Activated T-cell treated with anti-CD3 and anti-CD28 coated beads, Interleukin-2, amount 50 U/mL, for 24 hours (primary cell): ENCODE measurements around the gene GJB6.

Experiments
- DNase-seq: peaks from one replicate; pipeline ENCODE4 v3.0.0-alpha.2; 2020
- H3K27ac Mint-ChIP-seq: 2 replicates; pipeline ENCODE4 v1.8.0; 2020; ENCODE audit warnings: mild to moderate bottlenecking, mixed read lengths
- H3K27me3 Mint-ChIP-seq: 2 replicates; pipeline ENCODE4 v1.8.0; 2020; ENCODE audit warnings: mixed read lengths
- H3K36me3 Mint-ChIP-seq: 2 replicates; pipeline ENCODE4 v1.8.0; 2020; ENCODE audit warnings: low read depth, mixed read lengths
- H3K4me1 Mint-ChIP-seq: 2 replicates; pipeline ENCODE4 v1.8.0; 2020; ENCODE audit warnings: low read depth, mixed read lengths
- H3K4me3 Mint-ChIP-seq: 2 replicates; pipeline ENCODE4 v1.8.0; 2020; ENCODE audit warnings: mild to moderate bottlenecking, moderate library complexity, mixed read lengths
- H3K9me3 Mint-ChIP-seq: 2 replicates; pipeline ENCODE4 v1.8.0; 2020; ENCODE audit warnings: mixed read lengths

GJB6 gene

DNA sequence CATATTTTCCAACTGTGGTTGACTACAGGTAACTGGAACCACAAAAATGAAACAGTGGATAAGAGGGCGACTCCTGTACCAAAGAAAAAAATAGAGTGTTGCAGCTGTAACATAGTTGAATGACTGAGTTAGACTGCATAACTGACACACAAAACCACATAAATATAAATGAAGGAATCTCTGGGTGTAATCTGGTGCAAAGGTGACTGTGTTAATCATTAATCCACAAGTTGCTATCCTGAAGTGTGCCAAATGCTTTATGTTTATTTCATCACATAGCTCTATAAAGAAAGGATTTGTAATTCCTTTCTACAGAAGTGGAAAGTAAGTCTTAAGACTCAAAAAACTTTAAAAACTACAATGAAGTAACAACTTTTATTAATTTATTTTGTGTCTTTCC, 33.3 kb downstream of the GJB6 start:
- DNase-seq: no peak
- peaks cover 19% of the 10 kb centered on the region for H3K4me1 Mint-ChIP-seq
- no peaks in the 10 kb centered on the region for H3K36me3 Mint-ChIP-seq
- H3K27me3 Mint-ChIP-seq: peaks cover 41% of the 10 kb centered on the region
- no peak overlapping the region for H3K27ac Mint-ChIP-seq
- no peak overlapping the region for H3K4me3 Mint-ChIP-seq
- H3K9me3 Mint-ChIP-seq: peaks cover 2% of the 10 kb centered on the region

DNA sequence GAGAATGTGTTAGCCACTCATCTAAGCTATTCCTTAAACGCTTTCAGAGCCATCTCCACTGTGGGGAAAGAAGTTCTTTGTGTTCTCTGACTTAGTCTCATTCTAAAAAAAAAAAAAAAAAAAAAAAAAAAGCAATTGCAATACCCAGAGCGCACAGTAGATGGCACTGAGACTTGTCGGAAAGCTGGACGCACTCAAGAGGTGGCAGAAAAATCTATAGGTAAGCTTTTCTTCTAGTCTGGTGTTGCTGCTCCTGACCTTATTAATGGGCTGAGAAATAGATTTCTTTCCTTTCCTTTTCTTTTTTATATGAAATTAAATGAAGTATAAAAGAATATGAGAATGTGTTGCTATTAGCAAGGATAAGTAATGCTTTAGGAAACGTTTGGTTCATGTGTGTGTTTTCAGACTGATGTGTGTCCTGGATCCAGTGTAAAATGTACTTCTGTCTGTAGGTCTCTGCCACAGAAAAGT, 34.7 kb downstream of the GJB6 start:
- DNase-seq: no peak

DNA sequence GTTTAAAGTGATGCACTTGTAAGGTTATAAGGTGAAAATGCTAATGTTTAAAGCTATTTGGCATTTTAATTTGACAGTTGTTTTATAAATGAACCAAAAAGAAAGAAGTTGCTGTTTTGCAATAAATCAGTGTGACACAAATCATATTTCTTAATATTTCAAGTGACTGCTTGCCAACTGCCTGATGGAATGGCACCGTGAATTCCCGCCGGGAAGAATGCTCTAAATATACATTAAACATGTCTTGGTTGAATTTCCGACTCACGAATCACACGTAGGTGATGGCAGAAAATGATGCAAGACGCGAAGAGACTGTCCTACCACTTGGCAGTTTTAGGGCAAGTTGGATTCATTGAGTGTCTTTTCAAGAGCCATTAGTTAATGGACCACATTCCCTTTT, 36.3 kb downstream of the GJB6 start:
- Mint-ChIP-seq H3K27ac (no peak overlapping the region), H3K4me3 (no peak overlapping the region), H3K4me1 (peaks cover 27% of the 10 kb centered on the region), H3K27me3 (peaks cover 56% of the 10 kb centered on the region), H3K36me3 (no peaks in the 10 kb centered on the region), H3K9me3 (no peaks in the 10 kb centered on the region)
- no peak for DNase-seq

More for the DNA sequence above, 34.7 kb downstream of the GJB6 start:
- Mint-ChIP-seq H3K36me3 (no peaks in the 10 kb centered on the region), H3K4me1 (peaks cover 21% of the 10 kb centered on the region), H3K27ac (no peak overlapping the region), H3K27me3 (peaks cover 42% of the 10 kb centered on the region), H3K9me3 (peaks cover 2% of the 10 kb centered on the region), H3K4me3 (no peak overlapping the region)

DNA sequence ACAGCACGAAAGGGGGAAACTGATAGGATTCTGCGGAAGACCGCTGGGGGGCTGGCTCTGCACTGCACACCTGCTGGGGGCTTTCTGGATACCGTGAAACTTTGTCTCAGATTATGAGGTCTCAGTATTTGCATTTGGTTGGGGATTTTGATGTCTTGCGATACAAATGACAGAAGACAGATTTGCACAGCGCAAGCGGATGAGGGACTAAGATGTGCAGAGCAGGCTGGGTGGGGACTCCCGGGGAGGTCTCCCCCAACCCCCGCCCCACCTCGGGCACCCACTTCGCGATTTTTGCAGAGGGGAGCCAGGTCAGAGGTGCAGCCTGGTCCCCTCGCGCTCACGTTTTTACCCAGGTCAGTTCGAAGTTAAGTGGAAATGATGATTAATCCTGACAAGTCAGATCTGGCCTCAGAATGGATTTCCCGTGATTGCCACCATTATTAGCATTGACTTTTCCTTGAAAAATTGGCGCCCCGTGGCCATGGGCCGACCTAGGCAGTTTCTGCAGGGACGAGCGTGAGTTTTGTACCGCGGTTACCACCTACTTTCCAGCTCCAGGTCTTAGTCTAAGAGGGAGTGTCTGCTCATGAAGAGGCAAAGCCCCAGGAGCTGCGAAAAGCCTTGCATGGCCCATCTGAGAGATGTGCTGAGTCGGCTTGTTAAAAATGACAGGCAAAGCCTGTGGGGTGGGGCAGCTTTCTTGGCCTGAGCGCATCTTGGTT, 38.0 kb downstream of the GJB6 start:
- Mint-ChIP-seq H3K9me3 (no peaks in the 10 kb centered on the region), H3K4me3 (peak overlapping the region; percentile 68), H3K27me3 (peaks cover 66% of the 10 kb centered on the region), H3K27ac (no peak overlapping the region), H3K4me1 (peaks cover 24% of the 10 kb centered on the region), H3K36me3 (no peaks in the 10 kb centered on the region)
- peak; percentile 57 for DNase-seq

DNA sequence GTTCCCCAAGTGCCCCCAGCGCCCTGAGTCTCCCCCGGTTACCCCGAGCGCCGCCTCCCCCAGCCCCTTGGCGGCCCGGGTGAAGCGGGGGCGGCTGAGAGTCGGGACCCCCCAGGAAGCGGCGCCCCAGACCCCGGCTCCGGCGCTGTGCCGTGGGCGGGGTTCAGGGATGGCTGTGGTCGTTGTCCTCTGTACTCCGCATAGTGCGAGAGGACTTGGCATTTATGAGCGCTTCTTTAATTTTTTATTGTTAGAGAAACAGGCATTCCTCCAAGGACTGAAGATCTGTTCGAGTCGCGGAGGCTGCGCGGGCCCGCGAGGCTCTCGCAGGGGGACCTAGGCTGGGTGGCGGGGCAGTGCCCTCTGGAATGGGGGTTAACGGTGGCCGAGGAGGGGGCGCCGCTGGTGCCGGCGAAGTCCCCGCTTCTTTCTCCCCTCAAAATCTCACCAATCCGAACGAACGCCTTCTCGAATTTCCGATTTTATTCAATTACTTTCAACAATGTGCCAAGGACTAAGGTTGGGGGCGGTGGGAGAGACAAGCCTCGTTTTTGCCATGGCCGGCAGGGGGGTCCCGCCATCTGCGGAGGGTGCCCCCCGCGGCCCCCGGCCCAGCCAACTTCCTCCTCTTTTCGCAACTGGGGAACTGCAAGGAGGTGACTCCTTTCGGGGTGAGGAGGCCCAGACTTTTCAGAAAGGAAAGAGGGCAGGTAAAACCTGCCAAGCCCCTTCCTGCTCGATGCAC, 38.8 kb downstream of the GJB6 start:
- Mint-ChIP-seq H3K27me3 (peaks cover 65% of the 10 kb centered on the region), H3K36me3 (no peaks in the 10 kb centered on the region), H3K4me1 (peaks cover 24% of the 10 kb centered on the region), H3K9me3 (no peaks in the 10 kb centered on the region), H3K27ac (no peak overlapping the region), H3K4me3 (peak overlapping the region; percentile 68)
- peak; percentile 52 for DNase-seq

DNA sequence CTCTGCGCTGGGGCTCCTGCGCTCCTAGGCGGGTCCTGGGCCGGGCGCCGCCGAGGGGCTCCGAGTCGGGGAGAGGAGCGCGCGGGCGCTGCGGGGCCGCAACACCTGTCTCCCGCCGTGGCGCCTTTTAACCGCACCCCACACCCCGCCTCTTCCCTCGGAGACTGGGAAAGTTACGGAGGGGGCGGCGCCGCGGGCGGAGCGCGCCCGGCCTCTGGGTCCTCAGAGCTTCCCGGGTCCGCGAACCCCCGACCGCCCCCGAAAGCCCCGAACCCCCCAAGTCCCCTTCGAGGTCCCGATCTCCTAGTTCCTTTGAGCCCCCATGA, 39.3 kb downstream of the GJB6 start, which contains the start of gene GJB2:
Gene GJB2, minus strand, starts transcription at position 103 of the 326 bp plus-strand sequence. CDS start 3,357 bp downstream, outside the sequence.
- Mint-ChIP-seq H3K27ac (no peak within 1 kb of the TSS), H3K27me3 (peaks cover 65% of the 10 kb centered on the region), H3K4me1 (peaks cover 24% of the 10 kb centered on the region), H3K36me3 (no peaks in the 10 kb centered on the region), H3K9me3 (no peaks in the 10 kb centered on the region), H3K4me3 (peak within 1 kb of the TSS; percentile 68)
- DNase-seq: no peak

DNA sequence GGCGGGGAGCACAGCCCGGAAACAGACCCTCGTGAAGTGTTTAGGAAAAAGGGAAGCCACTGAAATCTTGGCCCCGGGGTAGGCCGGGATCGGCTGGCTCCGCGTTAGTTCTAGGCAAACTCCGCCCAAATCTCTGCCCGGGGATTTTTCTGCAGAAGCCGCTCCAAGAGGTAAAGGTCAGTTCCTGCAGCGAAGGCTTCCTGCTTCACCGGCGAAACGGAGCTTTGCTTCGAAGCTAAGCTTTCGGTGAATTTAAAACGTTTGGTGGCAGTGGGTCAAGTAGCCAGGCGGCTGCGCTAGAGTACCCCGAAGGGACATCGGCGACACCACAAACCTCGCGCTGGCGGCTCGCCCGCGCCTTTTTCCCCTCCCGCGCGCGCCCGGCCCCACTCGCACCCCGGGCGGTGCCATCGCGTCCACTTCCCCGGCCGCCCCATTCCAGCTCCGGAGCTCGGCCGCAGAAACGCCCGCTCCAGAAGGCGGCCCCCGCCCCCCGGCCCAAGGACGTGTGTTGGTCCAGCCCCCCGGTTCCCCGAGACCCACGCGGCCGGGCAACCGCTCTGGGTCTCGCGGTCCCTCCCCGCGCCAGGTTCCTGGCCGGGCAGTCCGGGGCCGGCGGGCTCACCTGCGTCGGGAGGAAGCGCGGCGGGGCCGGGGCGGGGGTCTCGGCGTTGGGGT, 39.8 kb downstream of the GJB6 start:
- no peaks in the 10 kb centered on the region for H3K9me3 Mint-ChIP-seq
- H3K4me3 Mint-ChIP-seq: peak overlapping the region; percentile 66
- H3K27me3 Mint-ChIP-seq: peaks cover 65% of the 10 kb centered on the region
- H3K4me1 Mint-ChIP-seq: peaks cover 24% of the 10 kb centered on the region
- DNase-seq: peak; percentile 44
- no peaks in the 10 kb centered on the region for H3K36me3 Mint-ChIP-seq
- no peak overlapping the region for H3K27ac Mint-ChIP-seq

DNA sequence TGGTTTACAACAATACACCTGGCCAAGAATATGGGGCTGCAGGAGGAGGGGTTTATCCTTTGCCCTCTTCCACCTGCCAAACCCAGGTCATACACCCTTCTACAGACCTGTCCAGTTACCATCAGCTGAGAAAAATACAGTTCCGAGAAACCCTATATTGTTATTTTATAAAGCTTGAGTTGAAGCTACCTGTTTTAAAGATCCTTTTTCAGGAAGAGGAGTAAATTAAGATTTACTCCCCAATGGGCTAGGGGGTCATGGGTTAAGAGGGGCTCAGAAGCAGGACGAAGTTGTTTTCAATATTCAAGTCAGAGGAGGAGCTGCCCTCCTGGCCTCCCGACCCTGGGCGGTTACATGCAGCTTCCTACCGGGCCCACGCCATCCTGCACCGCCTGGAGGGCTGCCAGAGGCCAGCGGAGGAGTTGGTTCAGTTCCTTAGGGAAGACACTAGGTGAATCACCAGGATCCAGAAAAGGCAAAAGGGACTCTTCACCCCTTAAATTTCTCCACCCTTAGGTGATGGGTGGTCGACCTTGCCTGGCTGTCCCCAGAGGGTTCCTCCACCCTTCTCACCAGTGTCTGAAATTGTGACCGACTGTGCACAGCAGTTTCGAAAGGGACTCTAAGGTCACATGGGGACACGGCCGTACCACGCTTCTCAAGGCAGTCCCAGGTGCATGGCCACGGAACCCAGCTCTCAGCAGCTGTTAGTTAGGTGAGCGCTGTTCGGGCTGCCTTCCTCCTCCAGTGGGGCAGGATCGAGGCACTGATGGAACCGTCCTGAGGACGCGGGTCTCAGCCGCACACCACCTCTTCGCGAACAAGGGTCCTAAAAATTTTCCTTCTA, 40.6 kb downstream of the GJB6 start:
- no peaks in the 10 kb centered on the region for H3K36me3 Mint-ChIP-seq
- H3K4me3 Mint-ChIP-seq: peak overlapping the region; percentile 66
- no peak overlapping the region for H3K27ac Mint-ChIP-seq
- H3K9me3 Mint-ChIP-seq: no peaks in the 10 kb centered on the region
- DNase-seq: no peak
- peaks cover 20% of the 10 kb centered on the region for H3K4me1 Mint-ChIP-seq
- H3K27me3 Mint-ChIP-seq: peaks cover 57% of the 10 kb centered on the region

DNA sequence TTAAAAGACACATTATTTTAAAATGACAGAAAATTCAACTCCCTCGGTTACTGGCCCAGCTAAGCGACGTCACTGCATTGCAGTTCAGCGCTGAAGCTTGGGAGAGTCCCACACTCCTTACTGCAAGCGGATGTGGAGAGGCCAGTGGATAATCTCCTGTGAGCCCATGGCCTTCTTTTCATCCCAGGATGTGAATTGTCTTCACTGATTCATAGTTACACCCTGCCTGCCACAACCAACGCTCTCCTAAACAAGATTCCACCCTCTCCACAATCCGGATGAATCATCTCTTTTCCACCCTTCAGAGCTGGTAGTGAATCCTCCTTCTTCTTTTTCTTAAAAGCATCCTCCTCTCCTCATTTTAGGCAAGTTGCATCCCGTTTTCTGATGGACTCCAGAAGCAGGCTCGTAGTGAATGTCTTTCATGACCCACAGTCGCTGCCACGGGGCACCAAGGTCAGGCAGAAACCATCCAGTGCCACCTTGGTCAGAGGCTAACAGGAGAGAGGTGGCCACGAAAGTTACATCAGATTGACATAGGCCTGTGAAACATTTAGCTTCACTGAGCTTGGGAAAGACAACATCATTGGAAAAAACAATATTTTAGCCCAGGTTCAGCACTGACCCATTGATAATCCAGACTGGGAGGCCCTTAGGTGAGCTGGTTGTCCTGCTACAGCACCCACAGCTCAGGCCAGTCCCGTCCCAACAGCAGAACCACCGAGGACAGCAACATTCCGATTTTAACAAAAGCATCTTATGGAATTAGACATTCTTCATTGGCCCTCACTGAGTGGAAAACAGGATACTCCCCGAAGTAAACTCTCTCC, 41.4 kb downstream of the GJB6 start:
- Mint-ChIP-seq H3K9me3 (no peaks in the 10 kb centered on the region), H3K27me3 (peaks cover 50% of the 10 kb centered on the region), H3K36me3 (no peaks in the 10 kb centered on the region), H3K27ac (no peak overlapping the region), H3K4me3 (no peak overlapping the region), H3K4me1 (peaks cover 20% of the 10 kb centered on the region)
- DNase-seq: no peak

DNA sequence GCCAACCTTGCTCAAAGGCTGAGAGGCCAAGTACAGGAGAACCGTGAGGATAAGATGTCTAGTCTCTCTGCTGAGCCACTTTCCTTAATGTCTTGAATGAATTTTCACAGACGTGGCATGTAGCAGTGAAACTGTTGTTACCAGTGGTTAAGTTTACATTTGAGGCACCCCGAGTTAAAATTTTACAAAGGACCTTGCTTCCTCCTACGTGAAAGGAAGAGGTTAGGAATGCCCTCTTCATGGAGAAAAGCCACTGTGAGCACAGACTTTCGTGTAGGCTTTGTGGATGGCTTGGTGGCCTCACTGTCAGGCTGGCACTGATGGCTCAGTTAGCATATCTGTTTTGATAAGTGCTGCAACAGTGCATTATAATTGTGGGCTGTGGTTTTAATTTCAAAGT, 42.0 kb downstream of the GJB6 start:
- no peak overlapping the region for H3K4me3 Mint-ChIP-seq
- H3K36me3 Mint-ChIP-seq: no peaks in the 10 kb centered on the region
- H3K4me1 Mint-ChIP-seq: peaks cover 20% of the 10 kb centered on the region
- H3K27ac Mint-ChIP-seq: no peak overlapping the region
- DNase-seq: no peak
- H3K27me3 Mint-ChIP-seq: peaks cover 44% of the 10 kb centered on the region
- H3K9me3 Mint-ChIP-seq: no peaks in the 10 kb centered on the region

DNA sequence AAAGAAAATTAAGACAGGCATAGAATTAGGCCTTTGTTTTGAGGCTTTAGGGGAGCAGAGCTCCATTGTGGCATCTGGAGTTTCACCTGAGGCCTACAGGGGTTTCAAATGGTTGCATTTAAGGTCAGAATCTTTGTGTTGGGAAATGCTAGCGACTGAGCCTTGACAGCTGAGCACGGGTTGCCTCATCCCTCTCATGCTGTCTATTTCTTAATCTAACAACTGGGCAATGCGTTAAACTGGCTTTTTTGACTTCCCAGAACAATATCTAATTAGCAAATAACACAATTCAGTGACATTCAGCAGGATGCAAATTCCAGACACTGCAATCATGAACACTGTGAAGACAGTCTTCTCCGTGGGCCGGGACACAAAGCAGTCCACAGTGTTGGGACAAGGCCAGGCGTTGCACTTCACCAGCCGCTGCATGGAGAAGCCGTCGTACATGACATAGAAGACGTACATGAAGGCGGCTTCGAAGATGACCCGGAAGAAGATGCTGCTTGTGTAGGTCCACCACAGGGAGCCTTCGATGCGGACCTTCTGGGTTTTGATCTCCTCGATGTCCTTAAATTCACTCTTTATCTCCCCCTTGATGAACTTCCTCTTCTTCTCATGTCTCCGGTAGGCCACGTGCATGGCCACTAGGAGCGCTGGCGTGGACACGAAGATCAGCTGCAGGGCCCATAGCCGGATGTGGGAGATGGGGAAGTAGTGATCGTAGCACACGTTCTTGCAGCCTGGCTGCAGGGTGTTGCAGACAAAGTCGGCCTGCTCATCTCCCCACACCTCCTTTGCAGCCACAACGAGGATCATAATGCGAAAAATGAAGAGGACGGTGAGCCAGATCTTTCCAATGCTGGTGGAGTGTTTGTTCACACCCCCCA, 43.2 kb downstream of the GJB6 start:
- H3K4me1 Mint-ChIP-seq: peaks cover 9% of the 10 kb centered on the region
- H3K4me3 Mint-ChIP-seq: no peak overlapping the region
- H3K36me3 Mint-ChIP-seq: no peaks in the 10 kb centered on the region
- no peak for DNase-seq
- H3K27me3 Mint-ChIP-seq: peaks cover 32% of the 10 kb centered on the region
- no peak overlapping the region for H3K27ac Mint-ChIP-seq
- H3K9me3 Mint-ChIP-seq: no peaks in the 10 kb centered on the region

DNA sequence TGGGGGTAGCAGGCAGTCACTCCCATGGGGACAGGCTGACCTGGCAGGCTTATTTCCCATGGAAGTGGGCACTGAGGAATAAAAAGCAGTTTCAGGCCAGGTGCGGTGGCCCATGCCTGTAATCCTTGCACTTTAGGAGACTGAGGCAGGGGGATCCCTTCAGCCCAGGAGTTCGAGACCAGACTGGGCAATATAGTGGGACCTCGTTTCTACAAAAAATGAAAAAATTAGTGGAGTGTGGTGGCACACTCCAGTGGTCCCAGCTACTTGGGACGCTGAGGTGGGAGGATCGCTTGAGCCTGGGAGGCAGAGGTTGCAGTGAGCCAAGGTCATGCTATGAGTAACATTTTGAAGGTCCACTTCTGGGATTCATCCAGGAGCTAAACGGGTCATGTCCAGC, 45.3 kb downstream of the GJB6 start:
- no peak for DNase-seq
- Mint-ChIP-seq H3K27me3 (peaks cover 23% of the 10 kb centered on the region), H3K4me1 (peaks cover under 1% of the 10 kb centered on the region), H3K9me3 (no peaks in the 10 kb centered on the region), H3K4me3 (no peak overlapping the region), H3K27ac (no peak overlapping the region), H3K36me3 (no peaks in the 10 kb centered on the region)
